A549 (cell line): ENCODE data around the gene ZRANB1. TPM values are rescaled to one million over a fixed set of nuclear protein-coding genes. Genes with fewer than 3 reads are reported as not detected.

Source experiments
- ATAC-seq, 2 experiments: fragments of 200-7000 bp in 1 of 2; fragments of >200 bp in 1 of 2; cut with Nextera tagmentation in 1 of 2; cut with Tn5 transposase in 1 of 2; 3 replicates each; pipeline versions ENCODE4 v1.8.0 to v1.9.1; 2018 to 2020; ENCODE audit warnings: mild to moderate bottlenecking in 1 of 2, moderate library complexity in 1 of 2
- CTCF ChIA-PET: fragments of 300-600 bp; sonication (Branson Sonifier 250); formaldehyde crosslinking; extraction: SDS; loops from one replicate; lab custom pipeline; 2021; ENCODE audit warnings: antibody characterized with exemption, inconsistent platforms; lab: Yijun Ruan, JAX
- POLR2A ChIA-PET: fragments of 350-600 bp; formaldehyde crosslinking; extraction: SDS; loops from one replicate; lab custom pipeline; 2021; ENCODE audit warnings: antibody characterized with exemption, inconsistent platforms; lab: Yijun Ruan, JAX
- DNase-seq, 2 experiments: peaks; one replicate each; pipeline versions ENCODE4 v3.0.0 to v3.0.0-alpha.2; 2011 to 2016; ENCODE audit warnings: low read depth in 1 of 2, low spot score in 1 of 2
- FAIRE-seq: peaks from 2 replicates; lab custom pipeline; 2011; peaks lifted over from hg19 to GRCh38; lab: Jason Lieb, UNC
- H3K27ac ChIP-seq, 2 experiments: fragments of >200 bp; sonication (Bioruptor Twin); formaldehyde crosslinking; 3 replicates each; pipeline ENCODE4 v1.5.1; 2016 to 2017
- H3K4me1 ChIP-seq: fragments of >200 bp; sonication (Bioruptor Twin); formaldehyde crosslinking; 3 replicates; pipeline ENCODE4 v1.6.1; 2016
- H3K4me2 ChIP-seq: fragments of >200 bp; sonication (Bioruptor Twin); formaldehyde crosslinking; 3 replicates; pipeline ENCODE4 v1.6.1; 2016
- H3K4me3 ChIP-seq: fragments of >200 bp; sonication (Bioruptor Twin); formaldehyde crosslinking; 3 replicates; pipeline ENCODE4 v1.5.1; 2016
- H3K9me3 ChIP-seq: fragments of >200 bp; sonication (Bioruptor Twin); formaldehyde crosslinking; 3 replicates; pipeline ENCODE4 v1.6.1; 2016
- BHLHE40 ChIP-seq: IDR thresholded peaks from 2 replicates; pipeline ENCODE4 v1.6.1; 2012; ENCODE audit warnings: low read depth, low read length, inconsistent platforms
- CBX2 ChIP-seq: fragments of 200-600 bp; sonication (generic); IDR thresholded peaks from 2 replicates; pipeline ENCODE4 v1.6.1; 2016; ENCODE audit warnings: low read depth, mild to moderate bottlenecking, borderline replicate concordance
- CBX8 ChIP-seq: fragments of 200-600 bp; sonication (generic); IDR thresholded peaks from 2 replicates; pipeline ENCODE4 v1.6.1; 2016
- CEBPB ChIP-seq, 2 experiments: fragments of >200 bp in 1 of 2; sonication (Bioruptor Twin) in 1 of 2; formaldehyde crosslinking in 1 of 2; IDR thresholded peaks; 2 replicates each; pipeline ENCODE4 v1.6.1; 2012 to 2016
- EP300 ChIP-seq, 2 experiments: fragments of >200 bp; sonication (Bioruptor Twin); formaldehyde crosslinking; IDR thresholded peaks; 2 replicates in 1 of 2; 3 replicates in 1 of 2; pipeline ENCODE4 v1.6.1; 2016 to 2017
- FOSL2 ChIP-seq, 2 experiments: fragments of 450-650 bp in 1 of 2; fragments of >200 bp in 1 of 2; sonication (Bioruptor Twin) in 1 of 2; formaldehyde crosslinking; IDR thresholded peaks; 2 replicates each; pipeline versions ENCODE4 v1.5.0 to v1.6.1; 2016 to 2020; ENCODE audit warnings: mild to moderate bottlenecking in 1 of 2, moderate library complexity in 1 of 2
- GATA3 ChIP-seq: IDR thresholded peaks from 2 replicates; pipeline ENCODE4 v1.6.1; 2012; ENCODE audit warnings: borderline replicate concordance
- HDAC2 ChIP-seq: fragments of 200-600 bp; sonication (generic); IDR thresholded peaks from 2 replicates; pipeline ENCODE4 v1.6.1; 2016
- HOXA7 ChIP-seq: fragments of 250-450 bp; sonication (Bioruptor Pico); IDR thresholded peaks from 2 replicates; pipeline ENCODE4 v1.5.0; 2020; ENCODE audit warnings: mild to moderate bottlenecking, moderate library complexity
- JUNB ChIP-seq: fragments of >200 bp; sonication (Bioruptor Twin); formaldehyde crosslinking; IDR thresholded peaks from 2 replicates; pipeline ENCODE4 v1.6.1; 2016
- MAFK ChIP-seq: fragments of 450-650 bp; IDR thresholded peaks from 2 replicates; pipeline ENCODE4 v1.6.1; 2014; ENCODE audit not compliant: partially characterized antibody
- MAZ ChIP-seq: fragments of 150-350 bp; IDR thresholded peaks from 2 replicates; pipeline ENCODE4 v1.6.1; 2014; ENCODE audit warnings: antibody characterized with exemption, low read depth, low read length, borderline replicate concordance
- POLR2AphosphoS2 ChIP-seq: conservative IDR thresholded peaks from 2 replicates; pipeline ENCODE4 v1.6.1; 2012; ENCODE audit warnings: low read length, improper control_type of control experiment, inconsistent platforms
- RARB ChIP-seq: fragments of 250-450 bp; sonication (Bioruptor Pico); IDR thresholded peaks from 2 replicates; pipeline ENCODE4 v1.8.0; 2021; ENCODE audit warnings: mild to moderate bottlenecking, moderate library complexity
- RNF2 ChIP-seq: fragments of 200-600 bp; sonication (generic); IDR thresholded peaks from 2 replicates; pipeline ENCODE4 v1.6.1; 2016; ENCODE audit warnings: low read depth, mild to moderate bottlenecking, antibody characterized with exemption, moderate library complexity, borderline replicate concordance
- TFCP2L1 ChIP-seq: fragments of 250-450 bp; sonication (Bioruptor Pico); IDR thresholded peaks from 2 replicates; pipeline ENCODE4 v1.5.0; 2021; ENCODE audit warnings: mild to moderate bottlenecking
- ZFP36 ChIP-seq: fragments of 450-650 bp; IDR thresholded peaks from 2 replicates; pipeline ENCODE4 v1.6.1; 2014; ENCODE audit warnings: borderline replicate concordance; ENCODE audit not compliant: partially characterized antibody
- ZNF302 ChIP-seq: fragments of 250-450 bp; sonication (Bioruptor Pico); IDR thresholded peaks from 2 replicates; pipeline ENCODE4 v1.9.0; 2021; ENCODE audit warnings: inconsistent platforms, mild to moderate bottlenecking, moderate library complexity
- WGBS: methylation state at CpG from one replicate; pipeline ENCODE4 v1.1.6; 2017; ENCODE audit errors: missing lambda C conversion rate; 5-methylcytosine and 5-hydroxymethylcytosine counted together
- polyA plus RNA-seq, 4 experiments: library from polyadenylated mRNA; depleted of rRNA in 3 of 4; stranded (reverse); fragments of >200 nt; fragmentation: RNase III in 1 of 4; extraction: RNeasy Plus Mini Kit Qiagen cat#74134 plus additional on column Dnase treatment in 1 of 4; gene quantifications; 2 replicates in 3 of 4; 3 replicates in 1 of 4; pipeline ENCODE4 v1.2.3, GENCODE V29; 2011 to 2017
- TF ChIP-seq, protein P1 (sequence below): fragments of >200 bp; sonication (Bioruptor Twin); formaldehyde crosslinking; IDR thresholded peaks from 2 replicates; pipeline ENCODE4 v1.6.1; 2016
- TF ChIP-seq, protein P2 (sequence below): IDR thresholded peaks from 2 replicates; pipeline ENCODE4 v1.6.1; 2012
- TF ChIP-seq, protein P3 (sequence below): fragments of >200 bp; sonication (Bioruptor Twin); formaldehyde crosslinking; IDR thresholded peaks from 3 replicates; pipeline ENCODE4 v1.6.1; 2016
- TF ChIP-seq, protein P4 (sequence below): IDR thresholded peaks from 2 replicates; pipeline ENCODE4 v1.6.1; 2012; ENCODE audit warnings: low read depth, borderline replicate concordance
- TF ChIP-seq, protein P5 (sequence below): fragments of 150-350 bp; IDR thresholded peaks from 2 replicates; pipeline ENCODE4 v1.6.1; 2014; ENCODE audit warnings: low read depth, mild to moderate bottlenecking, low read length
- TF ChIP-seq, protein P6 (sequence below): fragments of 200-600 bp; sonication (generic); IDR thresholded peaks from 2 replicates; pipeline ENCODE4 v1.6.1; 2016; ENCODE audit warnings: antibody characterized with exemption, mild to moderate bottlenecking, moderate library complexity

The ZRANB1 gene
- polyA plus RNA-seq, 2 of the 4 experiments (the other 2 are of a cell fraction), result 8.0 to 19.5 TPM

DNA sequence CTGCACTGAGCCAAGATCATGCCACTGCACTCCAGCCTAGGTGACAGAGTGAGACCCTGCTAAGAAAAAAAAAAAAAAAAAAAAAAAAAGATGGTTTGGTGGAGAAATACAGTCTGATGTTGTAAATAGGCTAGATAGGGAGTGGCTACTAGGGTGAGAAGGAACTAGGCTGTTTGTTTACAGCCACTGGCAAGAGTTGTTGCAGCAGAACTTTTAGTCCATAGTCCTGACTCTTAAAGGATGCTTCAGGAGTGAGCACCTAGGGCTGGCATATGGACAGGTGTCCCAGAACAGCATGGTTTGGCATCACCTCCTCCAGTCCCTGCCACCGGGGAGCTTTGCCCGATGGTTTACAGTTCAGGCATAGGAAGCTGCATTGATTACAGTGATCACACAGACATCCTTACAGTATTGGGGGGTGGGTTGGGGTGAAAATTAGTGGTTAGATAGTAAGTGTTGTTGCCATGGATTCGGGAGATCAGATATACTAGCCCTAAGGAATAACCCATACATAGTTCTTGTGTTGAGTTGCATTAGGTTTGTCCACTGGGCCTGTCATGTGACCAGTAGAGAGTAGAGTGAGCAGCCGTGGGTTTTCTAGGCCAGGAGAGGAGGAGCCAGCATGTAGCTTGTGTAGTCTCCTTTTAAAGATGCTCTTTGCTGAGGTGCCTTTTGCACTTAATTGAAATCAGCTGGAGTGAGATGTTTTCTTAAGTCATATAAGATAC is 35.9 kb downstream of the ZRANB1 start:
- FAIRE-seq (no peak), DNase-seq (no peak), ATAC-seq (peak; percentile 58 to 67; a peak in 5 of 6 replicates)
- no peak overlapping the region for H3K4me2 ChIP-seq
- H3K4me3 ChIP-seq, result no peak overlapping the region
- H3K27ac ChIP-seq, result no peak overlapping the region
- CTCF ChIA-PET, result interaction anchor here (1.1 to 1.2 kb wide), 2 partner anchors 47 to 96 kb away, joined by 3 to 4 read pairs; no protein-coding TSS in a partner anchor
- H3K9me3 ChIP-seq, result no peaks in the 10 kb centered on the region
- no peak for TF ChIP-seq GATA3
- TF ChIP-seq EP300 (IDR thresholded peaks at IDR 0.05), result no peak
- TF ChIP-seq, protein P1, sequence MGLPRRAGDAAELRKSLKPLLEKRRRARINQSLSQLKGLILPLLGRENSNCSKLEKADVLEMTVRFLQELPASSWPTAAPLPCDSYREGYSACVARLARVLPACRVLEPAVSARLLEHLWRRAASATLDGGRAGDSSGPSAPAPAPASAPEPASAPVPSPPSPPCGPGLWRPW, result no peak
- TF ChIP-seq, protein P2, sequence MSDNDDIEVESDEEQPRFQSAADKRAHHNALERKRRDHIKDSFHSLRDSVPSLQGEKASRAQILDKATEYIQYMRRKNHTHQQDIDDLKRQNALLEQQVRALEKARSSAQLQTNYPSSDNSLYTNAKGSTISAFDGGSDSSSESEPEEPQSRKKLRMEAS, result no peak
- no peak for TF ChIP-seq HOXA7 (CRISPR knock-in tag)
- TF ChIP-seq BHLHE40, result no peak
- TF ChIP-seq RNF2, result no peak
- TF ChIP-seq, protein P3, sequence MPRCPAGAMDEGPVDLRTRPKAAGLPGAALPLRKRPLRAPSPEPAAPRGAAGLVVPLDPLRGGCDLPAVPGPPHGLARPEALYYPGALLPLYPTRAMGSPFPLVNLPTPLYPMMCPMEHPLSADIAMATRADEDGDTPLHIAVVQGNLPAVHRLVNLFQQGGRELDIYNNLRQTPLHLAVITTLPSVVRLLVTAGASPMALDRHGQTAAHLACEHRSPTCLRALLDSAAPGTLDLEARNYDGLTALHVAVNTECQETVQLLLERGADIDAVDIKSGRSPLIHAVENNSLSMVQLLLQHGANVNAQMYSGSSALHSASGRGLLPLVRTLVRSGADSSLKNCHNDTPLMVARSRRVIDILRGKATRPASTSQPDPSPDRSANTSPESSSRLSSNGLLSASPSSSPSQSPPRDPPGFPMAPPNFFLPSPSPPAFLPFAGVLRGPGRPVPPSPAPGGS, result no peak
- TF ChIP-seq FOSL2 (IDR thresholded peaks at IDR 0.05), result no peak
- TF ChIP-seq FOSL2 (CRISPR knock-in tag; IDR thresholded peaks at IDR 0.05), result no peak
- TF ChIP-seq POLR2AphosphoS2, result no peak
- 82% methylated on average over 4 of the region's 4 CpGs for WGBS
- no peaks in the 10 kb centered on the region for H3K4me1 ChIP-seq
- POLR2A ChIA-PET, result no interaction called here

DNA sequence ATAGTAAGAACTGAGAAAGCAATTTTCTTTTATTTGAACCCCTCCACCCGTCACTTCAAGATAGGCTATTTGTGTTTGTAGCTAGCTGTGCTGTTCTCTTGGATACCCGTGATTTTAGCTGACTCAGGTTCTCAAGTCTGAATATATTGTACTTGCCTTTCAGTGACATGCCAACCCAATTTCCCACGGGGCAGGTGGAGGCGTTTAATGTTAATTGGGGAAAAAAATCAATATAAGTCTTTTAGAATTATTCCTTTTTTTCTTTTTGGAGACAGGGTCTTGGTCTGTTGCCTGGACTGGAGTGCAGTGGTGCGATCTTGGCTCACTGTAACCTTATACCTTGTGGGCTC is 36.4 kb downstream of the ZRANB1 start:
- ChIA-PET POLR2A (no interaction called here), CTCF (interaction anchor here (1.2 kb wide), 1 partner anchor 47 kb away, joined by 4 read pairs; no protein-coding TSS in a partner anchor)
- TF ChIP-seq ZFP36 (no peak), MAFK (peak; percentile 63)

DNA sequence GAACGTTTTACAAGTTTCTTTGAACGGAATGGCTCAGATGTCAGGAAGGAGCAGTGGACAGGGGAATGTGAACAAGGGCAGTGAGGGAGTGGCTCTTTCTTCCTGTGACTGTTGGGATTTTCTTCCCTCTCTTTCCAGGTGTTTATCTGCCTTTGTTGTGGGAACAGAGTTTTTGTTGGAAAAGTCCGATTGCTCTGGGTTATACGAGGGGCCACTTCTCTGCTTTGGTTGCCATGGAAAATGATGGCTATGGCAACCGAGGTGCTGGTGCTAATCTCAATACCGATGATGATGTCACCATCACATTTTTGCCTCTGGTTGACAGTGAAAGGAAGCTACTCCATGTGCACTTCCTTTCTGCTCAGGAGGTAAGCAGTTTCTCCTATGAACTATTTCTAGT is 41.4 kb downstream of the ZRANB1 start:
- WGBS, result 77% methylated on average over 6 of the region's 6 CpGs
- CTCF ChIA-PET, result interaction anchor here (0.9 to 3.9 kb wide), 3 partner anchors 9 to 16 kb away, joined by 3 to 18 read pairs (median 4); no protein-coding TSS in a partner anchor
- DNase-seq (no peak), ATAC-seq (peak in 1 of 2 experiments; percentile 24; a peak in 2 of 6 replicates), FAIRE-seq (no peak)
- POLR2A ChIA-PET, result no interaction called here
- no peak overlapping the region for H3K4me3 ChIP-seq
- TF ChIP-seq CEBPB (IDR thresholded peaks at IDR 0.05), result no peak
- no peak for TF ChIP-seq ZNF302 (CRISPR knock-in tag)
- TF ChIP-seq, protein P4, sequence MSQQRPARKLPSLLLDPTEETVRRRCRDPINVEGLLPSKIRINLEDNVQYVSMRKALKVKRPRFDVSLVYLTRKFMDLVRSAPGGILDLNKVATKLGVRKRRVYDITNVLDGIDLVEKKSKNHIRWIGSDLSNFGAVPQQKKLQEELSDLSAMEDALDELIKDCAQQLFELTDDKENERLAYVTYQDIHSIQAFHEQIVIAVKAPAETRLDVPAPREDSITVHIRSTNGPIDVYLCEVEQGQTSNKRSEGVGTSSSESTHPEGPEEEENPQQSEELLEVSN, result no peak
- TF ChIP-seq CBX8, result no peak
- TF ChIP-seq, protein P5, sequence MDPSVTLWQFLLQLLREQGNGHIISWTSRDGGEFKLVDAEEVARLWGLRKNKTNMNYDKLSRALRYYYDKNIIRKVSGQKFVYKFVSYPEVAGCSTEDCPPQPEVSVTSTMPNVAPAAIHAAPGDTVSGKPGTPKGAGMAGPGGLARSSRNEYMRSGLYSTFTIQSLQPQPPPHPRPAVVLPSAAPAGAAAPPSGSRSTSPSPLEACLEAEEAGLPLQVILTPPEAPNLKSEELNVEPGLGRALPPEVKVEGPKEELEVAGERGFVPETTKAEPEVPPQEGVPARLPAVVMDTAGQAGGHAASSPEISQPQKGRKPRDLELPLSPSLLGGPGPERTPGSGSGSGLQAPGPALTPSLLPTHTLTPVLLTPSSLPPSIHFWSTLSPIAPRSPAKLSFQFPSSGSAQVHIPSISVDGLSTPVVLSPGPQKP, result no peak
- TF ChIP-seq RARB (CRISPR knock-in tag), result no peak
- TF ChIP-seq CBX2, result no peak
- no peak for TF ChIP-seq JUNB
- no peak for TF ChIP-seq TFCP2L1
- no peak for TF ChIP-seq HDAC2
- TF ChIP-seq ZFP36, result no peak
- TF ChIP-seq, protein P6, sequence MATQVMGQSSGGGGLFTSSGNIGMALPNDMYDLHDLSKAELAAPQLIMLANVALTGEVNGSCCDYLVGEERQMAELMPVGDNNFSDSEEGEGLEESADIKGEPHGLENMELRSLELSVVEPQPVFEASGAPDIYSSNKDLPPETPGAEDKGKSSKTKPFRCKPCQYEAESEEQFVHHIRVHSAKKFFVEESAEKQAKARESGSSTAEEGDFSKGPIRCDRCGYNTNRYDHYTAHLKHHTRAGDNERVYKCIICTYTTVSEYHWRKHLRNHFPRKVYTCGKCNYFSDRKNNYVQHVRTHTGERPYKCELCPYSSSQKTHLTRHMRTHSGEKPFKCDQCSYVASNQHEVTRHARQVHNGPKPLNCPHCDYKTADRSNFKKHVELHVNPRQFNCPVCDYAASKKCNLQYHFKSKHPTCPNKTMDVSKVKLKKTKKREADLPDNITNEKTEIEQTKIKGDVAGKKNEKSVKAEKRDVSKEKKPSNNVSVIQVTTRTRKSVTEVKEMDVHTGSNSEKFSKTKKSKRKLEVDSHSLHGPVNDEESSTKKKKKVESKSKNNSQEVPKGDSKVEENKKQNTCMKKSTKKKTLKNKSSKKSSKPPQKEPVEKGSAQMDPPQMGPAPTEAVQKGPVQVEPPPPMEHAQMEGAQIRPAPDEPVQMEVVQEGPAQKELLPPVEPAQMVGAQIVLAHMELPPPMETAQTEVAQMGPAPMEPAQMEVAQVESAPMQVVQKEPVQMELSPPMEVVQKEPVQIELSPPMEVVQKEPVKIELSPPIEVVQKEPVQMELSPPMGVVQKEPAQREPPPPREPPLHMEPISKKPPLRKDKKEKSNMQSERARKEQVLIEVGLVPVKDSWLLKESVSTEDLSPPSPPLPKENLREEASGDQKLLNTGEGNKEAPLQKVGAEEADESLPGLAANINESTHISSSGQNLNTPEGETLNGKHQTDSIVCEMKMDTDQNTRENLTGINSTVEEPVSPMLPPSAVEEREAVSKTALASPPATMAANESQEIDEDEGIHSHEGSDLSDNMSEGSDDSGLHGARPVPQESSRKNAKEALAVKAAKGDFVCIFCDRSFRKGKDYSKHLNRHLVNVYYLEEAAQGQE, result no peak
- TF ChIP-seq MAZ, result no peak
- no peaks in the 10 kb centered on the region for H3K4me1 ChIP-seq
- no peak overlapping the region for H3K4me2 ChIP-seq
- no peaks in the 10 kb centered on the region for H3K9me3 ChIP-seq
- H3K27ac ChIP-seq, result no peak overlapping the region

More for the DNA sequence above, 36.4 kb downstream of the ZRANB1 start:
- FAIRE-seq (no peak), DNase-seq (no peak), ATAC-seq (no peak)
- no peak overlapping the region for H3K27ac ChIP-seq
- H3K4me1 ChIP-seq, result no peaks in the 10 kb centered on the region
- no peak overlapping the region for H3K4me3 ChIP-seq
- H3K9me3 ChIP-seq, result no peaks in the 10 kb centered on the region
- no peak overlapping the region for H3K4me2 ChIP-seq
- 90% methylated on average over 5 of the region's 5 CpGs for WGBS
